Astrocyte (in vitro differentiated cells and primary cell): ENCODE results near the gene ACOT7. TPM values are rescaled to one million over a fixed set of nuclear protein-coding genes. Genes with fewer than 3 reads are reported as not detected.

ENCODE experiments used
- DNase-seq: peaks from one replicate; pipeline ENCODE4 v3.0.0-alpha.2; 2010; ENCODE audit warnings: low read depth
- FAIRE-seq: peaks from 2 replicates; lab custom pipeline; 2011; peaks lifted over from hg19 to GRCh38; lab: Jason Lieb, UNC
- H2AFZ ChIP-seq: 2 replicates; pipeline ENCODE4 v1.6.0; 2012; ENCODE audit warnings: low read depth, low read length, inconsistent platforms
- H3K27ac ChIP-seq: 2 replicates; pipeline ENCODE4 v1.5.1; 2011; ENCODE audit warnings: low read depth, low read length, inconsistent platforms
- H3K27me3 ChIP-seq: 2 replicates; pipeline ENCODE4 v1.6.0; 2011; ENCODE audit warnings: low read length, inconsistent platforms; ENCODE audit not compliant: insufficient read depth
- H3K36me3 ChIP-seq: 2 replicates; pipeline ENCODE4 v1.5.1; 2011; ENCODE audit warnings: low read length, inconsistent platforms; ENCODE audit not compliant: insufficient read depth
- H3K4me1 ChIP-seq: 2 replicates; pipeline ENCODE4 v1.5.1; 2011; ENCODE audit warnings: low read length, inconsistent platforms; ENCODE audit not compliant: insufficient read depth
- H3K4me2 ChIP-seq: 2 replicates; pipeline ENCODE4 v1.6.0; 2012; ENCODE audit warnings: low read length, inconsistent platforms
- H3K4me3 ChIP-seq: 2 replicates; pipeline ENCODE4 v1.5.1; 2011; ENCODE audit warnings: low read depth, mild to moderate bottlenecking, low read length, inconsistent platforms; ENCODE audit not compliant: insufficient read depth
- H3K79me2 ChIP-seq: 2 replicates; pipeline ENCODE4 v1.6.0; 2012; ENCODE audit warnings: mild to moderate bottlenecking, low read length, inconsistent platforms; ENCODE audit not compliant: insufficient read depth
- H3K9ac ChIP-seq: 2 replicates; pipeline ENCODE4 v1.6.0; 2012; ENCODE audit warnings: mild to moderate bottlenecking, low read length, inconsistent platforms
- H3K9me3 ChIP-seq: 2 replicates; pipeline ENCODE4 v1.5.1; 2012; ENCODE audit warnings: low read depth, mild to moderate bottlenecking, low read length, inconsistent platforms; ENCODE audit not compliant: insufficient read depth
- H4K20me1 ChIP-seq: 2 replicates; pipeline ENCODE4 v1.6.0; 2012; ENCODE audit warnings: low read length, inconsistent platforms; ENCODE audit not compliant: insufficient read depth
- H3K27ac Mint-ChIP-seq: one replicate; pipeline ENCODE4 v1.8.0; 2021; ENCODE audit warnings: mild to moderate bottlenecking, mixed read lengths; ENCODE audit not compliant: unreplicated experiment
- H3K27me3 Mint-ChIP-seq: one replicate; pipeline ENCODE4 v1.8.0; 2021; ENCODE audit warnings: low read depth, mixed read lengths; ENCODE audit not compliant: unreplicated experiment
- H3K36me3 Mint-ChIP-seq: one replicate; pipeline ENCODE4 v1.8.0; 2021; ENCODE audit warnings: low read depth, mixed read lengths; ENCODE audit not compliant: unreplicated experiment
- H3K4me1 Mint-ChIP-seq: one replicate; pipeline ENCODE4 v1.8.0; 2021; ENCODE audit warnings: low read depth, mixed read lengths; ENCODE audit not compliant: unreplicated experiment
- H3K4me3 Mint-ChIP-seq: one replicate; pipeline ENCODE4 v1.8.0; 2021; ENCODE audit warnings: mild to moderate bottlenecking, moderate library complexity, mixed read lengths; ENCODE audit not compliant: unreplicated experiment
- H3K9me3 Mint-ChIP-seq: one replicate; pipeline ENCODE4 v1.8.0; 2021; ENCODE audit warnings: mild to moderate bottlenecking, mixed read lengths; ENCODE audit not compliant: unreplicated experiment
- EZH2 ChIP-seq: IDR thresholded peaks from 2 replicates; pipeline ENCODE4 v1.6.1; 2012; ENCODE audit warnings: mild to moderate bottlenecking, low read length, inconsistent platforms; ENCODE audit not compliant: insufficient read depth
- total RNA-seq: library from RNA; stranded (reverse); gene quantifications from 2 replicates; pipeline ENCODE4 v1.2.1, GENCODE V29; 2021
- TF ChIP-seq, protein P1 (sequence below): IDR thresholded peaks from 2 replicates; pipeline ENCODE4 v1.5.1; 2011; ENCODE audit warnings: low read depth, mild to moderate bottlenecking, inconsistent platforms, low read length, moderate library complexity; ENCODE audit not compliant: insufficient read depth

ACOT7 gene
- total RNA-seq, 1 donor from 2014 or later, result 91.1 TPM

DNA sequence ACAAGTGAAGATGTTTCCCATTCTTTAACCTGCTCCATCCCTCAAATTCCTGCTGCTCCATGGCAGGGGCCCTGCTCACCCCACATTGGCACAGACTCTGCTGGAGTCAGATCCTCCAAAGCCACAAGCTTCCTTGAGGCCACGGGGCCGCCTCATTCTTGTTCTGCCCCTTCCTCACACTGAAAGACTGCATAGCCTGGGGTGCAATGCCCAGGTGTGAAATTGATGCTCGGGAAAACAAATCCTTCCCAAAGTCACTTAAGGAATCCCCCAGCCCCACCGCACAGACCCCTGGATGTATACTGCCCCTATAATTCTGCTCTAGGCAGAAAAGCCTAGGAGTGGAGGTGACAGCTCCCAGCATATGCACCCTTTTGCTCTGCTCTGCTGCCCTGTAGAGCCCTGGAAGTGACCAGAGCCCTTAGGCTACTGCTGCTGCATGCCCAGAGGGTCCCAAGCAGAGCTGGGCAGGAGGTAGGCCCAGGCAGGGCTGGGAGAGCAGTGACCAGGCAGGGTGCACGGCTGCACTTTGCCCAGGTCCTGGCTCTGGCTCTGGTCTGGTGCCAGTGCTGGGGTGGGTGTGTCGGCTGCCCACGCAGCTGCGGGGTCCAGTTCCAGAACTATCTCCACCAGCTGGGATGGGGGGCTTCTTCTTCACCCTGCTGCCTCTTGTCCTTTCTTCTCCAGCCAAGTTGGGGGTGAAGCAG lies 24.5 kb upstream of the ACOT7 start:
- peaks cover 52% of the 10 kb centered on the region for H3K27me3 Mint-ChIP-seq
- Histone ChIP-seq H2AFZ (no peak overlapping the region), H3K4me1 (peaks cover 19% of the 10 kb centered on the region), H3K4me2 (no peak overlapping the region), H3K9me3 (no peaks in the 10 kb centered on the region), H3K4me3 (no peak overlapping the region), H4K20me1 (no peaks in the 10 kb centered on the region), H3K27ac (no peak overlapping the region), H3K27me3 (peaks cover 57% of the 10 kb centered on the region), H3K9ac (no peak overlapping the region), H3K36me3 (no peaks in the 10 kb centered on the region), H3K79me2 (no peaks in the 10 kb centered on the region)
- H3K9me3 Mint-ChIP-seq, result peaks cover 4% of the 10 kb centered on the region
- H3K27ac Mint-ChIP-seq, result no peak overlapping the region
- TF ChIP-seq EZH2, result no peak
- TF ChIP-seq, protein P1, sequence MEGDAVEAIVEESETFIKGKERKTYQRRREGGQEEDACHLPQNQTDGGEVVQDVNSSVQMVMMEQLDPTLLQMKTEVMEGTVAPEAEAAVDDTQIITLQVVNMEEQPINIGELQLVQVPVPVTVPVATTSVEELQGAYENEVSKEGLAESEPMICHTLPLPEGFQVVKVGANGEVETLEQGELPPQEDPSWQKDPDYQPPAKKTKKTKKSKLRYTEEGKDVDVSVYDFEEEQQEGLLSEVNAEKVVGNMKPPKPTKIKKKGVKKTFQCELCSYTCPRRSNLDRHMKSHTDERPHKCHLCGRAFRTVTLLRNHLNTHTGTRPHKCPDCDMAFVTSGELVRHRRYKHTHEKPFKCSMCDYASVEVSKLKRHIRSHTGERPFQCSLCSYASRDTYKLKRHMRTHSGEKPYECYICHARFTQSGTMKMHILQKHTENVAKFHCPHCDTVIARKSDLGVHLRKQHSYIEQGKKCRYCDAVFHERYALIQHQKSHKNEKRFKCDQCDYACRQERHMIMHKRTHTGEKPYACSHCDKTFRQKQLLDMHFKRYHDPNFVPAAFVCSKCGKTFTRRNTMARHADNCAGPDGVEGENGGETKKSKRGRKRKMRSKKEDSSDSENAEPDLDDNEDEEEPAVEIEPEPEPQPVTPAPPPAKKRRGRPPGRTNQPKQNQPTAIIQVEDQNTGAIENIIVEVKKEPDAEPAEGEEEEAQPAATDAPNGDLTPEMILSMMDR, result no peak
- no peak for DNase-seq
- no peak for FAIRE-seq
- H3K4me3 Mint-ChIP-seq, result no peak overlapping the region
- H3K36me3 Mint-ChIP-seq, result peaks cover 5% of the 10 kb centered on the region
- H3K4me1 Mint-ChIP-seq, result peaks cover 3% of the 10 kb centered on the region

DNA sequence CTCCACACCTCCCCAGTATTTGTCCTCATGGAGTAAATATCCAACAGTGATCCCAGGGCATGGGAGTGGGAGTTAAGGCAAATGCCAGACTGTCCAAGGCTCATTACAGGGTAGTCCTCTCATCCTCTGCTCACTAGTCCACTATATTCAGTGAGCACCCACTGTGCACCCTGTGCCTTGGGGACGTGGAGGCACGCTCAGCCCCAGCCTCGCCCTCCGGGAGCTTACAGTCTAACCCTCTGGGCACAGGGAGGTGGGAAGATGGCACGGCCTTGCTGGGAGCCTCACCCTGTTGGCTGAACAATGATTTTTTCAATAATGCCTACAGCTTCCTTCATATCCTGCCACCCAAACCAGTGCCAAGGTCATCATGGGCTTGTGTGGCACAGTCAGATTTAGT lies 23.3 kb upstream of the ACOT7 start:
- H3K36me3 Mint-ChIP-seq, result peaks cover 5% of the 10 kb centered on the region
- DNase-seq, result no peak
- TF ChIP-seq, protein P1, result no peak
- no peak for TF ChIP-seq EZH2
- H3K79me2 ChIP-seq, result no peaks in the 10 kb centered on the region
- peaks cover 19% of the 10 kb centered on the region for H3K4me1 ChIP-seq
- peaks cover 41% of the 10 kb centered on the region for H3K27me3 Mint-ChIP-seq
- H3K27ac ChIP-seq, result no peak overlapping the region
- H4K20me1 ChIP-seq, result no peaks in the 10 kb centered on the region
- H3K36me3 ChIP-seq, result no peaks in the 10 kb centered on the region
- no peak overlapping the region for H3K4me2 ChIP-seq
- no peak for FAIRE-seq
- H3K27me3 ChIP-seq, result peaks cover 53% of the 10 kb centered on the region
- H2AFZ ChIP-seq, result no peak overlapping the region
- H3K4me3 Mint-ChIP-seq, result no peak overlapping the region
- peaks cover 4% of the 10 kb centered on the region for H3K9me3 Mint-ChIP-seq
- no peaks in the 10 kb centered on the region for H3K9me3 ChIP-seq
- H3K4me1 Mint-ChIP-seq, result peaks cover 3% of the 10 kb centered on the region
- no peak overlapping the region for H3K9ac ChIP-seq
- H3K27ac Mint-ChIP-seq, result no peak overlapping the region
- no peak overlapping the region for H3K4me3 ChIP-seq

GRCh38 chr1:6416295-6416656 lies 22.7 kb upstream of the ACOT7 start:
- Histone ChIP-seq H4K20me1 (no peaks in the 10 kb centered on the region), H3K27ac (no peak overlapping the region), H3K9me3 (no peaks in the 10 kb centered on the region), H2AFZ (no peak overlapping the region), H3K36me3 (no peaks in the 10 kb centered on the region), H3K4me3 (no peak overlapping the region), H3K4me2 (no peak overlapping the region), H3K4me1 (peaks cover 19% of the 10 kb centered on the region), H3K79me2 (no peaks in the 10 kb centered on the region), H3K27me3 (peaks cover 52% of the 10 kb centered on the region), H3K9ac (no peak overlapping the region)
- H3K27me3 Mint-ChIP-seq, result peaks cover 36% of the 10 kb centered on the region
- FAIRE-seq (no peak), DNase-seq (no peak)
- peaks cover 3% of the 10 kb centered on the region for H3K4me1 Mint-ChIP-seq
- H3K27ac Mint-ChIP-seq, result no peak overlapping the region
- peaks cover 5% of the 10 kb centered on the region for H3K36me3 Mint-ChIP-seq
- peaks cover 4% of the 10 kb centered on the region for H3K9me3 Mint-ChIP-seq
- no peak for TF ChIP-seq EZH2
- TF ChIP-seq, protein P1, result no peak
- no peak overlapping the region for H3K4me3 Mint-ChIP-seq
